K562 (cell line): ENCODE results near the gene VPS11. TPM values are rescaled to one million over a fixed set of nuclear protein-coding genes. Genes with fewer than 3 reads are reported as not detected.

Experiments used
- BRCA1 ChIP-seq, 2 experiments: fragments of 450-650 bp in 1 of 2; sonication (generic) in 1 of 2; formaldehyde crosslinking in 1 of 2; IDR thresholded peaks; 2 replicates each; pipeline versions ENCODE4 v1.5.0 to v1.6.1; 2017 to 2020; ENCODE audit warnings: mild to moderate bottlenecking in 1 of 2, missing genetic modification reagents in 1 of 2
- FOXA1 ChIP-seq: fragments of 450-650 bp; IDR thresholded peaks from 2 replicates; pipeline ENCODE4 v1.6.1; 2016; ENCODE audit warnings: mild to moderate bottlenecking, borderline replicate concordance
- IRF2 ChIP-seq: sonication (generic); formaldehyde crosslinking; IDR thresholded peaks from 2 replicates; pipeline ENCODE4 v1.8.1; 2022; ENCODE audit warnings: mild to moderate bottlenecking, missing genetic modification reagents
- NCOA1 ChIP-seq: fragments of 450-650 bp; IDR thresholded peaks from 2 replicates; pipeline ENCODE4 v1.6.1; 2016; ENCODE audit warnings: low read depth
- NCOR1 ChIP-seq: fragments of 450-650 bp; IDR thresholded peaks from 2 replicates; pipeline ENCODE4 v1.6.1; 2016; ENCODE audit warnings: mild to moderate bottlenecking, moderate library complexity
- POLR3A ChIP-seq: IDR thresholded peaks from 2 replicates; pipeline ENCODE4 v1.6.1; 2011; ENCODE audit warnings: borderline replicate concordance, mild to moderate bottlenecking, moderate library complexity; ENCODE audit not compliant: insufficient read length, insufficient read depth; ENCODE audit errors: extremely low read depth
- PTRF ChIP-seq: fragments of 450-650 bp; IDR thresholded peaks from 2 replicates; pipeline ENCODE4 v1.6.1; 2016; ENCODE audit warnings: mild to moderate bottlenecking, missing genetic modification characterization, missing compliant biosample characterization
- RBBP5 ChIP-seq: fragments of 200-600 bp; sonication (generic); IDR thresholded peaks from 2 replicates; pipeline ENCODE4 v1.6.1; 2012; ENCODE audit warnings: borderline replicate concordance, mild to moderate bottlenecking, low read length, control low read depth, inconsistent platforms; ENCODE audit not compliant: insufficient read depth, poor library complexity, severe bottlenecking
- ZNF316 ChIP-seq: fragments of 450-650 bp; IDR thresholded peaks from 2 replicates; pipeline ENCODE4 v1.6.1; 2016
- polyA plus RNA-seq, 8 experiments: library from polyadenylated mRNA; depleted of rRNA in 4 of 8; stranded (reverse) in 5 of 8; unstranded in 3 of 8; fragments of >200 nt; fragmentation: Nextera tagmentation in 2 of 8; fragmentation: Illumina TruSeq in 1 of 8; extraction: Ambion mirVana in 2 of 8; extraction: Trizol in 1 of 8; gene quantifications; 2 replicates each; pipeline versions ENCODE4 v1.2.1 to v1.2.3, GENCODE V29; 2011 to 2014; ENCODE audit warnings: inconsistent platforms in 1 of 8, missing spikeins in 1 of 8
- total RNA-seq, 7 experiments: library from RNA; depleted of rRNA in 6 of 7; stranded (reverse); fragments of >200 nt in 6 of 7; fragmentation: Illumina TruSeq in 2 of 7; extraction: Trizol in 2 of 7; gene quantifications; 2 replicates each; pipeline versions ENCODE4 v1.2.1 to v1.2.3, GENCODE V29; 2011 to 2021; ENCODE audit warnings: low replicate concordance in 1 of 7
- TF ChIP-seq, protein P1 (sequence below): fragments of 250-450 bp; sonication (Bioruptor Pico); IDR thresholded peaks from 2 replicates; pipeline ENCODE4 v1.5.0; 2021; ENCODE audit warnings: mild to moderate bottlenecking, moderate library complexity
- TF ChIP-seq, protein P2 (sequence below): fragments of 250-450 bp; sonication (Bioruptor Pico); IDR thresholded peaks from 2 replicates; pipeline ENCODE4 v1.6.1; 2021; ENCODE audit warnings: mild to moderate bottlenecking
- TF ChIP-seq, protein P3 (sequence below), 2 experiments: fragments of 450-650 bp; conservative IDR thresholded peaks; 2 replicates each; pipeline ENCODE4 v1.6.1; 2017; ENCODE audit warnings: mild to moderate bottlenecking in 2 of 2, moderate library complexity in 2 of 2

The VPS11 gene
- total and polyA plus RNA-seq, 9 of the 15 experiments (the other 6 are each of a cell fraction or from before 2014, with no cell fraction given) = 14.1 to 35.5 (median 27.5) TPM

DNA sequence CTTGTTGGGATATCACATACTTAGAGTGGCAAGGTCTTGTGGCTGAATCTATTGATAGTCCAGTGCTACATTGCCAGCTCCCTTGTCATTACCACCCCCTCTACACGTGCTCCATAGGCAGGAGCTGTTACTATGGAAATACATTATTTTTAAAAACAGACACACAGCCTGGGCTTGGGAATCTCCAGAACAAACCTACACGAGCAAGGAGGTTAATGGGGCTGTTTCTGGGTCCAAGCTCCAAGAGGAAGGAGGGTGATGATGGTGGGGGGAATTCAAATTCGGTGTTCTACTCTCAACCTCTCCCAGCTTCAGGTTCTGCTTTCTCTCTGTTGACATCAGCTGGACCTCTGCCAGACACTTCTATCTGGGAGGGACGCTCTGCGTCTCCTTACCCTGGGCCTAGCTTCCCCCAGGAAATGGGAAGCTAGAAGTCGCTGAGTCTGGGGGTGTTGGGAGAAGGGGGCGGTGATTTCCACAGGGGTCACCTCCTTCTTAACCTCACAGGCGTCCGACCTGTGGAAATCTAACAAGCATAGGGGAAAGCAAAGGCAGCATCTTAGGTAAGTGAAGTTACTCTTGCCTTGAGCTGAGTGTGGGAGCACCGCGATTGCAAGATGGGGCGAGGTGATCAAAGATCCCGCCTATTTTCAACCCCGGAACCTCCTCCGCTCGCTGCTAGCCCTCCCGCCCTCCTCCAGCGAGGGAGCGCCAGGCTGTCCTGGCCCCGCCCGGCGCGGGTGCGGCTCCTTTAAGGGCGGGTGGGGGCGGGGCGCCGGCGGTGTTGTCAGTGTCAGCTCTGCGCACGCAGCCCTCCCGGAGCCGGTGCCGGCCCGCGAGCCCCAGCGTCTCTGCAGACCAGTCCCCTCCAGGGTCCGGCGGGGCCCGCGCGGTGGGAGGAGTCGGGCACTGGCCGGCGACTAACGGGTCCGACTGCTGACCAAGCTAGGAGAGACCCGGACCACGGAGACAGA, 39.2 kb downstream of the VPS11 start, which contains the start of gene C2CD2L (continued):
- TF ChIP-seq, protein P1, sequence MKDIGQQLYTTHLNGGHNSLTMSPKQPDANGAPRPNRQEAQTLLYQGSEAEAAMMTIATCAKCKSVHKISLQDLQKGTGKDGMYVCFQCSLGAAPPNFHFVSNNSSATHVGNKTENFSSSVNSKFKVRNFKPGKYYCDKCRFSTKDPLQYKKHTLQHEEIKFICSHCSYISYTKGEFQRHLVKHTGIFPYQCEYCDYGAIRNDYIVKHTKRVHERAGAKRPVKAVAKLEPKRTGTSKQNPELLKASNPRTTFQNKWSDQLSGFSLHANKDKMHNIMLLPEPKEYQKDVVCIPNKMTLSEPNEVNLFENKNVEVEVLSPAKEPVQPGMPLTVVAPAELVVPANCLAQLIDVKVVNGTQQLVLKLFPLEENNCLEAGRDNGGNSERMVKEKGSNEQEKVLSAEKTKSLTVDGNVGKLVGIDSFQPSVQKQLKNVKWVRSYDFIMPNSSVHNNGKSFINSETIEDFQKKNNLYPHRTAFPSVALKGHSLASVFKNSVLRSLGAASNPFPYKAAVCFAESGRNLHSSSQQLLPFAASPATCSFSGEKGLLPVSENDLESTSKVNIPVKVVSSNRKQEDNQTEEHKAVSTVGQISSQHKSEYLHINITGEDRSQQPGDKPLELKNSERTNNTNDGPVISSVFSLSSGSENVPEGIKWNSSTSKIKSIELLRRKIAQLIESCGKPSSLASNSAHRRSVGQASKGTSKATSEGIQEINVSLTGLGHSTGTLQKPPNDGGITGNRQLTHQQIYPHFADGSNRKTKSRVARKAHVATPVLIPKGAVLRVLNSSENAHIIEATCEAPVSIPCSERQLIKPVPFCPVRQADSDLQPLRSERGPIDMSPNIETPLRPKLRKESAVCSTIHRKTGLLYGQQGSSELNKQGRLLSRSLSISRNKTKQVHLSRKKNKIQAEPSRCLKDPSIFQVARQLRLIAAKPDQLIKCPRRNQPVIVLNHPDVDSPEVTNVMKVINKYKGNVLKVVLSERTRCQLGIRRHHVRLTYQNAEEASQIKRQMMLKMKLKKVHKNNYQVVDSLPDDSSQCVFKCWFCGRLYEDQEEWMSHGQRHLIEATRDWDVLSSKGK (CRISPR knock-in tag) = no peak
- TF ChIP-seq BRCA1 (IDR thresholded peaks at IDR 0.05) = no peak
- no peak for TF ChIP-seq BRCA1 (CRISPR knock-in tag; IDR thresholded peaks at IDR 0.05)
- peak; percentile 70 for TF ChIP-seq NCOA1
- no peak for TF ChIP-seq PTRF (tag)
- TF ChIP-seq NCOR1 = peak; percentile 30; the same call in 1 of the 2 replicates
- TF ChIP-seq IRF2 = no peak
- TF ChIP-seq, protein P2, sequence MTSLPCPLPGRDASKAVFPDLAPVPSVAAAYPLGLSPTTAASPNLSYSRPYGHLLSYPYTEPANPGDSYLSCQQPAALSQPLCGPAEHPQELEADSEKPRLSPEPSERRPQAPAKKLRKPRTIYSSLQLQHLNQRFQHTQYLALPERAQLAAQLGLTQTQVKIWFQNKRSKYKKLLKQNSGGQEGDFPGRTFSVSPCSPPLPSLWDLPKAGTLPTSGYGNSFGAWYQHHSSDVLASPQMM (CRISPR knock-in tag) = no peak
- TF ChIP-seq POLR3A = no peak
- no peak for TF ChIP-seq RBBP5
- no peak for TF ChIP-seq ZNF316
- TF ChIP-seq FOXA1 = no peak
- TF ChIP-seq, protein P3, sequence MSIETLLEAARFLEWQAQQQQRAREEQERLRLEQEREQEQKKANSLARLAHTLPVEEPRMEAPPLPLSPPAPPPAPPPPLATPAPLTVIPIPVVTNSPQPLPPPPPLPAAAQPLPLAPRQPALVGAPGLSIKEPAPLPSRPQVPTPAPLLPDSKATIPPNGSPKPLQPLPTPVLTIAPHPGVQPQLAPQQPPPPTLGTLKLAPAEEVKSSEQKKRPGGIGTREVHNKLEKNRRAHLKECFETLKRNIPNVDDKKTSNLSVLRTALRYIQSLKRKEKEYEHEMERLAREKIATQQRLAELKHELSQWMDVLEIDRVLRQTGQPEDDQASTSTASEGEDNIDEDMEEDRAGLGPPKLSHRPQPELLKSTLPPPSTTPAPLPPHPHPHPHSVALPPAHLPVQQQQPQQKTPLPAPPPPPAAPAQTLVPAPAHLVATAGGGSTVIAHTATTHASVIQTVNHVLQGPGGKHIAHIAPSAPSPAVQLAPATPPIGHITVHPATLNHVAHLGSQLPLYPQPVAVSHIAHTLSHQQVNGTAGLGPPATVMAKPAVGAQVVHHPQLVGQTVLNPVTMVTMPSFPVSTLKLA (conservative IDR thresholded peaks at IDR 0.05) = peak; percentile 72 to 81
